HG03354 (cell line): ENCODE results near the gene ATP6V1G2.
A peak's percentile ranks its signal among the peaks of the same experiment; 100 is the strongest.
"Not testable (repeated sequence)": the region's sequence is repeated elsewhere in the genome, so short reads cannot be mapped to it uniquely, and the experiment has no call there.

Source experiments
- ATAC-seq: cut with Tn5 transposase; IDR thresholded peaks from one replicate; pipeline ENCODE4 v1.9.1; 2021; ENCODE audit warnings: mild to moderate bottlenecking; ENCODE audit not compliant: unreplicated experiment, poor library complexity, severe bottlenecking

The ATP6V1G2 gene

DNA sequence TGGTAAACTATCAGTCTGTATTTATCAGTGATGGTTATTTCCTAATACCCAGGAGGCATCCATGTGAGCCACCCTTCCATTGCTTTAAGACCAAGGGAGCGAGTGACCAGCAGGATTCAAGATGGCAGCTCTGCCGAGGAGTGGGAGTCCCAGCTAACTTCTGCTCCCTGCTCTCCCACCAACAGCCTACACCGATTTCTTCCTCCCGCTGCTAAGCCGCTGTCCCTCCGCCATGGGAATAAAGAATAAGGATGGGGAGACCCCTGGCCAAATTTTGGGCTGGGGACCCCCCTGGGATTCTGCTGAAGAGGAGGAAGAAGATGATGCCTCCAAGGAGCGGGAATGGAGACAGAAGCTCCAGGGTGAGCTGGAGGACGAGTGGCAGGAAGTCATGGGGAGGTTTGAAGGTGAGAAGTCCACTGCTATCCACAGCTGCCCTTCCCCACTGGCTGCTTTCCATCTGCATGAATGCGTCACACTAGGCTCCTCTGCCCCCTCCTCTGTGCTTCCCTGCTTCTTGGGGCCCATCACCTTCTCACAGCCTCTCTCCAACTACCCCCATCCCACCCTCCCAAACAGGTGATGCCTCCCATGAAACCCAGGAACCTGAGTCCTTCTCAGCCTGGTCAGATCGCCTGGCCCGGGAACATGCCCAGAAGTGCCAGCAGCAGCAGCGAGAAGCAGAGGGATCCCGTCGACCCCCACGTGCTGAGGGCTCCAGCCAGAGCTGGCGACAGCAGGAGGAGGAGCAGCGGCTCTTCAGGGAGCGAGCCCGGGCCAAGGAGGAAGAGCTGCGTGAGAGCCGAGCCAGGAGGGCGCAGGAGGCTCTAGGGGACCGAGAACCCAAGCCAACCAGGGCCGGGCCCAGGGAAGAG lies 11.3 kb upstream of the ATP6V1G2 start:
- ATAC-seq: no peak

DNA sequence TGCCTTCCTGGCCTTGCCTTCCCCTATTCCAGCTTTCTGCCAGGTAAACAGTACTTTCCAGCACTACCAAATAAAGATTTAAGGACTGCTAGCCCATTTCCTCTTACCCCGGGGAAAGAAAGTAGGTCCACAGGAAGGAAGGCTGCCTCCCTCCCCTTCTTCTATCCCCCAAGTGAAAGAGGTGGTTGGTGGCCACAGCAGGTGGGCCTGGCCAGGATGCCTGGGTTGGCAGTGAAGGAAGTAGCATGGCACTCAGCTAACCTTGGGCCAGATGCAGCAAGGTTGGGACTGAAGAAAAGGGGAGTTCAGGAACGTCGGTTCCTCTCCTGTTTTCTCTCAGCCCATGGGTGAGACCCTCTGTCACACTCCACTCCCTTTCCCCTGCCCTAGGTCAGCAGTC lies 9.9 kb upstream of the ATP6V1G2 start:
- no peak for ATAC-seq

DNA sequence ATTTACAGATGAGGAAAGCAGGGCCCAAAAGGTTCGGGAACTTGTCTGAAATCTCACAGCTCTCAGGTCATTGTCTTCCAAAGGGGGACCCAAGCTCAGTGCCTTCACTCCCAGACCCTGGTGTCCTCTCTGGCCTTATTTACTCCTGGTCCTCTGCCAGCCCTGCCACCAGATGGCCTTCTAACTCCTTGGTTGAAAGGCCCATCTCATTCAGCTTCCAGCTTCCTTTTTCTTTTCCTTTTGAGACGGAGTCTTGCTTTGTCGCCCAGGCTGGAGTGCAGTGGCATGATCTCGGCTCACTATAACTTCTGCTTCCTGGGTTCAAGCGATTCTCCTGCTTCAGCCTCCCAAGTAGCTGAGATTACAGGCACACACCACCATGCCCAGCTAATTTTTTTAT lies 5.0 kb upstream of the ATP6V1G2 start:
- not testable (repeated sequence) for ATAC-seq

DNA sequence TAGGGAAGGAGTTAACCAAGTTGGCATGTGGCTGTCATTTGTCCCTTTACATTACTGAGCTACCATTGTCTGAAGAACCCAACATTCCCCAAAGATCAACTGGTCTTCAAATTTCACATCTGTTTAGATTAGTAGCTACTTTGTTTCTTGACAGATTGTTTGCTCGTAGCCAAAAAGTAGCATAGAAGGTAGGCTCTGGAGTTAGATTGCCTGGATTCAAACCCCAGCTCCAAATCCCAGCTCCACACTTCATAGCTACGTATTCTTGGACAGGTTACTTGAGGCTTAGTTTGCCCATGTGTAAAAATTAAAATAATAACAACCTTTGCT lies 2.1 kb upstream of the ATP6V1G2 start:
- no peak for ATAC-seq

DNA sequence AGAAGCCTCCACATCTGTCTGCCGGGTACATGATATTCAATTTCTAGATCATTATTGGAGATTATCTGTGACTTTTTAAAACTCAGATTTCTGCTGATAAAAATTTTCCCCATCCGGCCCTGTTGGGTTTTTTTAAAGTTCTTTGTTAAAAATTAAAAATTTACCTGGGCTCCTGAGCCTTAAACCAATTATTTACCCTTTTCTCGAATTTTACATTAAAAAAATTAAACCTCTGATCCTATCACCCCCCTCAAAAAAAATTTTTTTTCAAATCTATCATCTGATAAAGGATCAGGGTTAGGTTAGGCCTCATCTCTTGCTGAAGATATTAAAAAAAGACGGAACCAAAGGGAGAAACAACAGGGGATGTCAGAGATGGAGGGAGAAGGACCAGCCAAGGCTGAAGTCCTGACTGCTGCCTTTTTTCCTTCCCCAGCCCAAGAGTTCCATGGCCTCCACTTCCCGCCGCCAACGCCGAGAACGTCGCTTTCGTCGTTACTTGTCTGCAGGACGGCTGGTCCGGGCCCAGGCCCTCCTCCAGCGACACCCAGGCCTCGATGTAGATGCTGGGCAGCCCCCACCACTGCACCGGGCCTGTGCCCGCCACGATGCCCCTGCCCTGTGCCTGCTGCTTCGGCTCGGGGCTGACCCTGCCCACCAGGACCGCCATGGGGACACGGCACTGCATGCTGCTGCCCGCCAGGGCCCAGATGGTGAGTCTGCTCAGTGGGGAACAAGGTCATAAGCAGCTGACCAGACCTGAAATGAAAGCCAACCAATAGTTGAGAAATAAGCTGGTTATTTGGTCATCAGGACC lies 1.5 kb upstream of the ATP6V1G2 start:
- no peak for ATAC-seq

DNA sequence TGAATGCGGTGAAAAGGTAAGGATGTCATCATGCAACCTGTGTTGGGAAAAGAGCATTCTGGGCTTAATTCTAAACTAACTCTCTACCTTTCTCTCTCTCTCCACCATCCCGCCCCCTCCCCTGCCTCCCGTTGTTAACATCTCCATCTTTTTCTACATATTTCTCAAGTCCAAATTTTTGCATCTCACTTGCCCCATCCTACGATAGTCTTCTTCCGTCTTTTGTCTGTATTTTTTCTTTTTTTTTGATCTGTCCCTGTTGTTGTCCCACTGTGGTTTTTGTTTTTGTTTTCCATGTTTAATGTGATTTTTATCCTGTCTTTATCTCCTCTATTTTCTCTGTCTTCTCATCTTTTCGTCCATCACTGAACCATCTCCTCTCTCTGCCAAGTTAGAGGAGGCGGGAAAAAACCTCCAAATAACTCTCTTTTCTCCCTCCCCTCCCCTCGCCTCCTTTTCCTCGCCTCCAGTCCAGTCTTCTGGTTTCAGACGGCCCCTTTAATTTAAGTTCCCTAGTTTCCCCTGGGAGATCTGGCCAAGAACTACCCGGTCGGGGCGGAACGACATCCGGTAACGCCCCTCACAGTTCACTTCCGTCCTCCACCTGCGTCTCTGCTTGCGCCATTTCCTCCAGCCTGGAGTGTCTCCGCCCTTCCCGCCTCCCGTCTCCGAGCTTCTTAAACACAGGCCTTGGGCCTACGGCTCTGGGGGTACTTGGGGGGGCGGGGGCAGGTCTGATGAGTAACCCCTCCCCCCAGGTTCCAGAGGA lies 734 bp upstream of the ATP6V1G2 start, which contains the start of gene NFKBIL1:
TSS of gene NFKBIL1 (plus strand) at position 651 of the 769 bp plus-strand sequence. CDS start at position 738, 87 bp downstream.
- ATAC-seq: peak; percentile 71

DNA sequence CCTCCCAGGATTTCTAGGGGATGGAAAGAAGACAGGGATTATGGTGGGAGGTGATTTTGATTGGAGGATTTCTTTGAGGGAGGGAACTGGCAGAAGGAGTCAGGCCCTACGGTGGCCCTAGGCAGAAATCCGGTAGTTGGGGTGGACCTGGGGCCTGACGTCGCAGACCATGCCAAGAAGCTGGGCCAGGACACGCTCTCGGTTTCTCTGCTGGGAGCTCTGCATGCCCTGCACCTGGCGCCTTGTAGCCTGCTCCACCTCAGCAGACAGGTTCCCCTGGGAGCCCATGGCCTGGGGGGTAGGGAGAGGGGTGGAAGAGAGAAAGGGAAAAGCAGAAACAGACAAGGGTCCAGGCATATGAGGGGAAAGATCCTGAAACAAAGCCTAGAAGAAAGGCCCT lies 1.1 kb downstream of the ATP6V1G2 start:
- no peak for ATAC-seq

DNA sequence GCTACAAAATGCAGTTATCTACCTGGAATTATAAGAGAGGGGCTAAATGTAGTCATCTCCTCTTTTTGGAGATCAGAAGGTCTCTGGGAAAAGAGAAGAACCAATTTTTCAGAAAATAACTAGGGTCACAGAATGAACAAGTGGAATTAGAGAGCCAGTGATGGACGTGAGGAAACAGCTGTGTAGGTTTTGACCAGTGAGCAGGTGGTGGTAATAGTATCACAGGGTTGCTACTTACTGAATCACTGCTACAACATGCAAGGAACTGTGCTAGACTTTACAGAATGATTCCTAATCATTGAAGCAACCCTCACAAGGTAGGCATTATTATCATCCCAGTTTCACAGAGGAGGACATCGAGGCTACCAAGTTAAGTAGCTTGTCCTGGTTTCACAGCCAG lies 1.7 kb downstream of the ATP6V1G2 start:
- no peak for ATAC-seq

DNA sequence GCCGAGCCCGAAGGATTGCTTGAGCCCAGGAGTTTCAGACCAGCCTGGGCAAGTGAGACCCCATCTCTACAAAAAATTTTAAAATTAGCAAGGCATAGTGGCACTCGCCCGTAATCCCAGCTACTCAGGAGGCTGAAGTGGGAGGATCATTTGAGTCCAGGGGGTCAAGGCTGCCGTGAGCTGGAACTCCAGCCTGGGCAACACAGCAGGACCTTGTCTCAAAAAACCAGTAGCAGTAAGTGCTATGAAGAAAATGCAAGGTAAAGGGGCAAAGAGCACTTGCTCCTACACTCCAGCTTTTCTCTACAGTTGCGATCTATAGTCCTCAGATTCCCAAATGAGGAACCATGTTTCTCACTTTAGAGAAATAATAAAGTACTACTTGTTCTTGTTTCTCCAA lies 2.8 kb downstream of the ATP6V1G2 start:
- no peak for ATAC-seq

DNA sequence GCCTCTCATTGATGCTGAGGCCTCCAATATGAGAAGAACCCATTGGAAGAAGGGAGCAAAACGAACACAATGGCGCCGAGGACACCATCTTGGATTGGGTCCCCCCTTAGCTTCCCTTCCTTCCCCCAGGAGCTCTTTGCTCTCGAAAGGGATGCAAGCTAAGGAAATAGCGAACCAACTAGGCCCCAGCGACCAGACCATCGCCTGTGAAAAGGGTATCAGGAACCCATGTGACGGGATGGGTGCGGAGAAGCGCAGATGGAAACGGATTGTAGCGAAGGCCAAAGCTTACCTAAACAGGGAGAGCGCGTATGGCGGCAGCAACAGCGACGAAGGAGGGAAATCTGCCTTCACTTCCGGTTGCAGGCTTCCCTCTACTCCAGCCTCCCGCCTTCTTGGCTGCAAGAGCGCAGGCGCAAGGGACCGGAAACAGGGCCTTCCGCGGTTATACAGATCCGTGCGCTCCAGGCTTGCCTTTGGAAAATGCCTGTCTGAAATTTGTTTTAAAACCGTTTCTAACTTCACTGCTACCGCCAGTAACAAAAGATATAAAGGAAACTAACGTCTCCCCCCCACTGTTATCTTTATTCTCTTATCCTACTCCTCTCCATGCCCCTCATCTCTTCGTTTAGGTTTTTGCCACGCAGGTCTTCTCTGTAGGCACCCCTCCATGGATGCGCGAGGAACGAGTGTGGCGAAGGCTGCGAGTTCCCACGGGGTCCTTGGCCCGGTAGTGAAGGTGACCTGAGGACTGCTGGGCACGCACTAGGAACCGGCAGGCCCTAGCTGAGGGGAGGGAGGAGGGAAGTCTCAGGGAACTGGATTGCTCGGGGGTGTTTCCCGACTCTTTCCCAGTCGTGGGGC lies 4.5 kb downstream of the ATP6V1G2 start, which contains the start of gene DDX39B:
TSS of gene DDX39B (minus strand) at position 346 of the 864 bp plus-strand sequence. CDS start 1,471 bp downstream, outside the sequence.
- peak; percentile 64 for ATAC-seq

DNA sequence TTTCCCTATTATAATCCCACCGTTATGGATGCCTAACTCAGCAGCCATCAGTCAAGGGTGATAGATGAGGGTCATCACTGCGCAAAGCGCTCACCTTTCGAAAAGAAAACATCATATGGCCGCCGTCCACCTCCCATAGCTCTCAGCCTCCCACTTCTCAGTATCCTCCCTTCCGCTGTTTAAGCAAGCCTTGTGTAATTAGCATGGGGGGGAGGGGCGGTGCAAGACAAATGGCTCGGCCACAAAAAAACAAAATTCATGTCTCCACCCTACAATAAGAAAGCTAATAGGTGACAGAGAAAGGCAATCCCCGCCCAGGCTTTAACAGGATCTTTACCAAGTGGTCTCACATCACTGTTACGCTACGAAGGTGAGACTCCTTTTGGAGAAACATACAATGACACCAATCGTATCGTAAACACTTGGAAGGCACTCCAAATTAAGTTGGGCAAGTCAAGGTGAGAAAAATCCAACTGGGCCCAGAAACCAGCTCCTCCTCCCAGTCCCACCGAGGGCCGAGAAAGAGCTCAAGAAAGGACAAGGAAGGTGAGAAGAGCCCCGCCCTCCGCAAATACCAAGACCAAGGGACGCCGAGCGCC lies 5.2 kb downstream of the ATP6V1G2 start:
- peak; percentile 21 for ATAC-seq

DNA sequence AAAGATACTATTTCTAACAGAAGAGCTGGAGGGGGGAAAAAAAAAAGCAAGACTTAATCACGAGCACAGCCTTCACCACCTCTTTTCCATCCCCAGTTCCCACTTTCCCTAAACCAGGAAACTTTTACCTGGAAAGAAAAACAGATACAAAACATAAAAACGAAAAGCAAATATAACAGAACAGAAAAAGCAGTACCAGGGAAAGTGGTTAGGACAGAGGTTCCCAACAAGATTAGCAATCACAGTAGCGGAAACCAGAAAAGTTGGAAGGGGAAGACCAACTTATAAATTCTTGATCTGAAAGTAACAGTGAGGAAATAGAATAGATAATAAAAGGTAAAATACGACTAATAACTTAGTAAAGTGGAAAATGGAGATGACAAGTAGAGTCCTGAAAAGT lies 5.8 kb downstream of the ATP6V1G2 start:
- ATAC-seq: no peak

DNA sequence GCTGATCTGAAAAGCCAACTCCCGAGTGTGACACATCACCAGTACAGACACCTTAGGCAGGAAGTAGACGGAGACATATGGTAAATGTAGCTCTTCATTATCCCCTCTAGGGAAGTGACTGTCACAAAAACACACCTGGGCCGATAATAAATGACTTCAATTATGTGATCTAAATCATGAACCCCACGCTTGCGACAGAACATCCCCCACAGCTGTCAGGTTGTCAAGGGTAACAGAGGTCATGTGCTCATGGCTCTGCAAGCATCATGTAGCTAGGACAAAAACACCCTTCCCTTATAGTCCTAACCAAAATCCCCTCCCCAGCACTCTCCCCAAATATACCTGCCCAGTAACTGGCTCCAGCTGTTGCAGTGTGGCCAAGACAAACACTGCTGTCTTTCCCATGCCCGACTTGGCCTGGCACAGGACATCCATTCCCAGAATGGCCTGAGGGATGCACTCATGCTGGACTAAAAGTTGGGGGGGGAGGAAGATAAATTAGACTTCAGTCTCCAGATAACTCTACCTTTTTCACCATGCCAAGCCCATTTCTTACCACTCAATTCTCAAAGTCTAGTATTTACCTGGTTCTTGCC lies 7.5 kb downstream of the ATP6V1G2 start:
- no peak for ATAC-seq

DNA sequence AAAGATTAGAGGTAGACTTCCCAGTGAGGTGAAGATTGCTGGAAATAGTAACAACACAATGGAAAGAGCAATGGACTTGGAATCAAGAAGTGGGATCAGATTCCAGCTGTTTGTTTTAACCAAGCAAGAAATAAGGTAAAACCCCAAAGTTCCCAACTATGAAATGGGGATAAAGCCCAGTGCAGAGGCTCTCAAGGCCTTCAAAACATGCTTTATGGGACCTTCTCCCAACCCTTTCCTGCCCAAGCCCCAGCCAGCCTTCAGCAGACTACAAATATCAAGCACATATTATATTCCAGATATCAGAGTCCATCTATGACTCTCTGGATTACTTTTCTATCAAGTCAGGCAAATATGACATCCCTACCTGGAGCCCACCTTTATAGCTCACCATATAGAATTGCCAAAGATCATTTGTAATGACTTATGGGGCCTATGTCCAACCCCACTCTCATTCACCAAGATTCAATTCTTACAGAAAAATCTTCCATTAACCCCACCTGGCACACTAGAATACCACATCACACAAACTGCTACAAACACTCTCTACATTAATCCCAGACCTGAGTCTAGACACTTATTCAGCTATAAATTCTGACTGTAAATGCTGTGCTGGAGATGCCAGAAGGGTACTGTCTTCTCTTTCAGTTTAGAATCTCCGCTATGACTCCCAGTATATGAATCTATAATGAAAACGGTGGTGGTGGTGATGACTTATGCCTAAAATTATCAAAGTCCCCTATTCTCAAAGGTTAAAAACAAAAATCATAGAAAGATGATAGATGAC lies 10.7 kb downstream of the ATP6V1G2 start:
- no peak for ATAC-seq

DNA sequence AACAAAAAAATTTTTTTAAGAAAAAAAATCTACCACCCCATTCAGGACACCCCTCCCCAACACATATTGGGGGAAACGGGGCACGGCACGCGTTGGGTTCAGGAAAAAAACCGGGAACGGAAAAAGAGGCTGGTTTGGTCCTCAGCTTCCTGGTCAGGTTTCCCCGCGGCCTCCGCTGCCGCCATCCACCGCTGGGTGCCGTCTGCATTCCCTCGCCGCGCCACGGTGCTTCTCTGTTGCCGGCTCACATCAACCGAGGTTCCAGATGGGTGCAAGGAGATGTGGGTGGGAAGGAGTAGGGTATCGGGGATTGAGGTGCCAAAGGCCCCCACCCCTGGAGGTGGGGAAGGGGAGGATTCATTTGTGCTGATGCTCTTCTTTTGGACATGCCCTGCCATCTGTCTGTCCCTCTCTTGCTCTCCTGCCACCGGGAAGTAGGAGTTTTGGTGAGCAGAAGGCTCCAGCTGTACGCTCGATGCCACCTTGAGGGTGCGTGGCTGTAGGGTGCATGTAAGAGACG lies 11.8 kb downstream of the ATP6V1G2 start:
- ATAC-seq: no peak

DNA sequence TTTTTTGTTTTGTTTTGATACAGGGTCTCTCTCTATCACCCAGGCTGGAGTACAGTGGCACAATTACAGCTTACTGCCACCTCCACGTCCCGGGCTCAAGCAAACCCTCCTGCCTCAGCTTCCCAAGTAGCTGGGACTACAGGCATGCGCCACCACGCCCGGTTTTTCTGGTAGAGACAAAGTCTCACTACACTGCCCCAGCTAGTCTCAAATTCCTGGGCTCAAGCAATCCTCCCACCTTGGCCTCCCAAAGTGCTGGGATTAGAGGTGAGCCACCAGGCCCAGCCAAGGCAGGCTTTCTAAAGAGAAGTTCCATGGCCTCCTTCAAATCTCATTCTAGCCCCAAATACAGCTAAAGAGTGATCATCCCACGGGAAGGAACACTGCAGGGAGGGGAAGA lies 12.4 kb downstream of the ATP6V1G2 start:
- ATAC-seq: no peak

DNA sequence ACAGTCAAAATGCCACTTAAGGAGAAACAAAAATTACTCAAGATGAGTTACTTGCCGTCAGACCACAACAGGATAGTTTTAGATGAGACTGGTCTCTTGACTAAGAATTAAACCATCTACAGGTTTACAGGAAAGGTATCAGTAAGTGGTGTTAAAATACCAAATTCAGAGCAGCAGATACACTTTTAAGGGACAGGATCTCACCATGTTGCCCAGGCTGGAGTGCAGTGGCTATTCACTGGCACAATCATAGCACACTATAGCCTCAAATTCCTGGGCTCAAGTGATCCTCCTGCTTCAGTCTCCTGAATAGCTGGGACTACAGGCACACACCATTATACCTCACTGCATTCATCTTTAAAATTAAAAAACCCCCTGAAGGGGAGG lies 13.0 kb downstream of the ATP6V1G2 start:
- ATAC-seq: no peak
